Measurements from ENCODE around the gene NAPSA.
A peak's percentile ranks its signal among the peaks of the same experiment; 100 is the strongest.
"Not testable (repeated sequence)": the region's sequence is repeated elsewhere in the genome, so short reads cannot be mapped to it uniquely, and the experiment has no call there.

The NAPSA gene

DNA sequence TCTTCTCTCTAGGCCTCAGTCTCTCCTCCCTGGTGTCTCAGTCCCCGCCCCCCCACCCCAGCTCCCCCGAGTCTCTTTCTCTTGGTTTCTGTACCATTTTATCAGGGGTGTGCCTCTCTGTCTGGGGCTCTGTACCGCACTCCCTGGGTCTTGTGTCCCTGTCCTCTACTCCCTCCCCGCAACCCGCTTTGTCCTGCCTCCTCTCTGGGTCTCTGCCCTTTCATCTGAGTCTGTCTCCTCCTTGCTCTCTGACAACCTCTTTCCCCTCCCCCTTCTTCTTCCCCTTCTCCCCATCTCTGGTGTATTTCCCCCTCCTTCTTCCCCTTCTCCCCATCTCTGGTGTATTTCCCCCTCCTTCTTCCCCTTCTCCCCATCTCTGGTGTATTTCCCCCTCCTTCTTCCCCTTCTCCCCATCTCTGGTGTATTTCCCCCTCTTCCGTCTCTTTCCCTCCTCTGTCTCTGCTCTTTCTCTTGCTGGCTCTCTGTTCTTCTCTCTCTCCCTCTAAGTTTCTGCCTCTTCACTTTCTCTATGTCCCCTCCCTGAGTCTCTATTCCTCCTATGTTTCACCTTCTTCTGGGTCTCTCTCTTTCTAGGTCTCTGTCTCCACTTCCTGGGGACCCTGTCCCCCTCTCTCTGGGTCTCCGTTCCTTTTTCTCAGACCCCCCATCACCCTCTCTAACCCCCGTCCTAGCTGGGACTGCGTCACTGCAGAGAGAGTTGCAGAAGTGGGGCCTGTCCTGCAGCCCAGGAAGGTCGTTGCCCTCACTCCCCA is 34.0 kb downstream of the NAPSA start:
- DNase-seq (ENCODE audit: low read depth in 2 of 2), result no peak

GRCh38 chr19:50330365-50331078 is 34.9 kb downstream of the NAPSA start:
- peak; percentile 45 to 77 for DNase-seq (ENCODE audit: low read depth in 2 of 2)

DNA sequence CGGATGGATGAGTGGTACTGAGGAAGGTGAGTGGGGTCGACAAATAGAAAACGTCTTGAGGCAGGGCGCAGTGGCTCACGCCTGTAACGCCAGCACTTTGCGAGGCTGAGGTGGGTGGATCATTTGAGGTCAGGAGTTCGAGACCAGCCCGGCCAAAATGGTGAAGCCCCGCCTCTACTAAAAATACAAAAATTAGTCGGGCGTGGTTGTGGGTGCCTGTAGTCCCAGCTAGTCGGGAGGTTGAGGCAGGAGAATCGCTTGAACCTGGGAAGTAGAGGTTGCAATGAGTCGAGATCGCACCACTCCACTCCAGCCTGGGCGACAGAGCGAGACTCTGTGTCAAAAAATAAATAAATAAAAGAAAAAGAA is 35.5 kb downstream of the NAPSA start:
- DNase-seq (ENCODE audit: low read depth in 2 of 2), result not testable (repeated sequence)

- DNase-seq (ENCODE audit: low read depth in 2 of 2), result peak; percentile 81 to 96
Measured at GRCh38 chr19:50329146-50329925, 36.1 kb downstream of the NAPSA start, which contains the start of gene KCNC3. Gene KCNC3, minus strand, starts transcription at chr19:50329377. Its CDS starts 295 bp downstream, at chr19:50329082.

DNA sequence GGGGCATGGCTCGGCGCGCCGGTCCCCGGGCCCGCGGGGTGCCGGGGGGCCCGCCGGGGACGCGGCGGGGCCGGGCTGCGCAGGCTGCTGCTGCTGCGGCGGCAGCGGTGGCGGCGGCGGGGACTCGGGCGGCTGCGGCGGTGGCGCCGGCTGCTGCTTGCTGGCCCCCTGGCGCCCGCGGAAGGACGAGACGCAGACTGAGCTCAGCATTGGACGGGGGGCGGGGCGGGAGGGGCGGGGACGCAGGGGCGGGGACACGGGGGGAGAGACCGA is 36.6 kb downstream of the NAPSA start:
- no peak for DNase-seq (ENCODE audit: low read depth in 2 of 2)

DNA sequence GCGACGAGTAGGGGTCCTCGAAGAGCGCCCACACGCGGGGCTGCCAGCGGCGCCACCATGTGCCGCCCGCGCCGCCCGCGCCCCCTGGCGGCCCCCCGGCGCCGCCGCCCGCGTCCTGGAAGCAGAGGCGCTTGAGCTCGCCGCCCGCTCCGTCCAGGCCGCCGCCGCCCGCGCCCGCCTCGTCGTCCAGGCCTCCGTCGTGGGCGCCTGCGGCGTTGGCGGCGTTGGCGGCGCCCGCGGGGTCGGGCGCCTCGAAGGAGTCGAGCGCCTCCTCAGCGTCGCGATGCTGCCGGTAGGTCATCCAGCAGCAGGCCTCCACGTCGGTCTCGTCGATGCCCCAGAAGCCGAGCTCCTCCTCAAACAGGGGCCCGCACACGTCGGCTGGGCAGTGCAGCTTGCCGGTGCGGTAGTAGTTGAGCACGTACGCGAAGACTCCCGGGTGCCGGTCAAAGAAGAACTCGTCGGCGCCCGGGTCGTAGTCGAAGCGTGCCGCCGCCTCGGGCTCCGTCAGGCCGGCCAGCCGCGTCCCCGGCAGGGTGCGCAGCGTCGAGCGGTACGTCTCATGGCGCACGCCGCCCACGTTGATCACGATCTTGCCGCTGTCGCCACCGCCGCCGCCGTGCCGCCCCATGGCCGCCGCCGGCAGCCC is 37.1 kb downstream of the NAPSA start:
- peak in 1 of 2 donors; percentile 46 for DNase-seq (ENCODE audit: low read depth in 2 of 2)

DNA sequence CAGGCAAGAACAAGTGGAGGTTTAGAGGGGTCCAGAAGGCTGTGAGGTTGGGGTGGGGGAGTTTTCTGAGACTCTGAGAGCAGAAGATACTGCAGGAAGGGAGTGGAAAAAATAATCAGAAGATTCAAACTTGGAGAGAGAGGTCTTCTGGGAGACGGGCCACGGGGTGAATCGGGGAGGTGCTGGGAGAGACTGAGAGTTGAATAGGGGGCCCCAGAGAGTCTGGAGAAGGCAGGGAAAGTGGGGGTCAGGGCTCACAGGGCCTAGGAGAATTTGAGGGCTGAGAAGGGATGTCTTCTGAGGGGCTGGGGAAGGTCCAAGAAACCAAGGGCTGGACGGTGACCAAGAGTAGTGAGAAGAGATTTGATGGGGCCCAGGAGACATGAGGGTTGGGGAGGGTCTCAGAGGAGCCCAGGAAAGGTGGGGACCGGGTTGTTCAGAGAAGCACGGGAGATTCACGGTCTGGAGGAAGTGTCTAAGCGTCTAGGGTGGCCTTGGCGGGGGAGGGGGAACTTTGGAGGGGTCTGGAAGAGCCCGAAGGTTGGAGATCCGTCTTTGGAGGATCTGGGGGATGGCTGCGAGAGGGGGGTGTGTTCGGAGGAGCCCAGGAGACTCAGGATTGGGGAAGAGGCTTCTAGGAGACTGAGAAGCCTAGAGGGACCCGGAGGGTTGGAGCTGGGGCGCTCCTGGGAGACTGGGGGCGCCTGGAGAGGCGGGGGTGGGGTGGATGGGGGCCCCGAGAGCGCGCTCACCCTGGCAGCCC is 37.8 kb downstream of the NAPSA start:
- no peak for DNase-seq (ENCODE audit: low read depth in 2 of 2)

GRCh38 chr19:50327013-50327412 is 38.4 kb downstream of the NAPSA start:
- DNase-seq (ENCODE audit: low read depth in 2 of 2), result no peak

DNA sequence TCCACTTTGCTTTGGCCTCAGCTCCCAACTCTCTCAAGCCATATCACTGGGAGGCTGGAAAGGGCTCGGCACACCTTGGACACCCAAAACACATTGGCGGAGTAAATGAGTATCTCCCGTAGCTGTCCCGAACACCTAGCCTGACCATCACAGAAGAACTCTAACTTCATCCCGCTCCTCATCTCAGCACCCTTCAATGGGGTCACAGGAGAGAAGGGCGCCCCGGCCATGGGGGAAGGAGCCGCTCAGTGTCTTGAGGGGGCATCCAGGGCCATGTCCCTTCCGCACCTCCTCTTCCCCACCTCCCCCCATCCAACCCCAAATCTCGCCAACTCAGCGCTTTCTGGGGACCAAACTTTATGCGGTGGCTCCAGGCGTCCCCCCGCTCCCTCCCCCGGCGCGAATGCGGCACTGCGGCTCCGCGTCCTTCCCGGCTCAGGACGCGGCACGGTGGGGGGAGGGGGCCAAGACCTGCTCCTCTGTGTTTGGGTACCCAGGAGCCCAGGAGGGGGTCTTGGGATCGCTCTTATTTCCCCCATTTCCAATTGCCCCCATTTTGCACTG is 39.3 kb downstream of the NAPSA start:
- DNase-seq (ENCODE audit: low read depth in 2 of 2), result no peak

GRCh38 chr19:50325310-50326100 is 39.9 kb downstream of the NAPSA start:
- DNase-seq (ENCODE audit: low read depth in 2 of 2), result peak; percentile 54 to 74

GRCh38 chr19:50324331-50324730 is 41.1 kb downstream of the NAPSA start:
- no peak for DNase-seq (ENCODE audit: low read depth in 2 of 2)

DNA sequence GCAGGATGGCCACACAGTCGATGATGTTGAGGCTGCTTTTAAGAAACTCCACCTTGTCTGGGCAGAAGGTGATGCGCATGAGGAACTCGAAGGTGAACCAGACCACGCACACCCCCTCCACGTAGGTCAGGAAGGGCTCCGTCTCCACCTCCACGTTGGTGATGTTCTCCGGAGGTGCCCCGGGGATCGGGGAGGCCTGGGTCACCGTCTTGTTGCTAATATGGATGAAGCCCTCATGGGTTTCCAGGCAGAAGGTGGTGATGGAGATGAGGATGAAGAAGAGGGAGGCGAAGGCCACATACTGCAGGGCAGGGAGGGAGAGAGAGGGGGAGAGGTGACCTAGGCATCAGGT is 41.7 kb downstream of the NAPSA start:
- no peak for DNase-seq (ENCODE audit: low read depth in 2 of 2)

- no peak for DNase-seq (ENCODE audit: low read depth in 2 of 2)
Measured at GRCh38 chr19:50322931-50323781, 42.3 kb downstream of the NAPSA start.

GRCh38 chr19:50322234-50322633 is 43.2 kb downstream of the NAPSA start:
- DNase-seq (ENCODE audit: low read depth in 2 of 2), result no peak

- no peak for DNase-seq (ENCODE audit: low read depth in 2 of 2)
Measured at GRCh38 chr19:50321831-50322230, 43.6 kb downstream of the NAPSA start.

DNA sequence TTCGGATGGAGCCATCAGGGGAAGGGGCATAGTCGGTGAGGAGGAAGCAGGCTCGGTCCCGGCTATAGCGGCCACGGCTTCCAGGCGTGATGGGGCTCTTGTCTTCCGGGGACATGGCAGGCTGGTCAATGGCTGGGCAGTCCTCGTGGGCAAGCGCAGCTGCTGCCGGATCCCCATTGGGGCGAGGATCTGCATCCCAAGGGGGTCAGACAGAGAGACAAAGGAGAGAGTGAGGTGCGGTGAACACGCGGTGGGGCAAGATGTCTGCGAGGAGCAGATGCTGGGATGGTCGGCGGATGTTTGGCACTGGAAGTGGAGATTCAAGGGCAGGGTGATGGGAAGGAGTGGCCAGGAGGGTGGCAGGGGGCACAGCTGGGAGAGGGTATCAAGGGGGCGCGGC is 44.8 kb downstream of the NAPSA start:
- DNase-seq (ENCODE audit: low read depth in 2 of 2), result no peak

DNA sequence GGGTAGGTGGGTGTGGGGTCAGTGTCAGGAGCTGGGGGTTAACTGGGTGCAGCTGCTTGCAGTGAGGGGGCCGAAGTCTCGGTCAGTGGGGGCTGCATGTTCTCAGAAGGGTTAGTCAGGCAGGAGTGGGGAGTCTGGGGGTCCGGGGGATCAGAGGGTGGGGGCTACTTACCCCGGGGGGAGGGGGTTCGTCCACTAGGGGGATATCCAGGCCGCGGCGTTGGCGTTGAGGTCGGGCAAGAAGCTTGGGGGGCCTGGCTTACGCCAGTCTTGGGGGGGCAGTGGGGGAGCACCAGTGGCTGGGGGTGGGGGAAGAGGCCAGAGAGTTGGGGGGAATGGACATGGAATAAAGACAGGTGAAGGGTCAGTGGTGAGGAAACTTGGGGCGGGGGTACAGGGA is 45.4 kb downstream of the NAPSA start:
- DNase-seq (ENCODE audit: low read depth in 2 of 2), result no peak

- no peak for DNase-seq (ENCODE audit: low read depth in 2 of 2)
Measured at GRCh38 chr19:50319156-50319555, 46.3 kb downstream of the NAPSA start.

GRCh38 chr19:50318438-50318837 is 47.0 kb downstream of the NAPSA start:
- no peak for DNase-seq (ENCODE audit: low read depth in 2 of 2)
